IMR-90 (cell line): ENCODE results near the gene CKB.

Experiments used
- MAFK ChIP-seq: IDR thresholded peaks from 2 replicates; pipeline ENCODE4 v1.6.1; 2012; ENCODE audit warnings: low read depth, low read length, improper control_type of control experiment
- POLR2A ChIP-seq: IDR thresholded peaks from 2 replicates; pipeline ENCODE4 v1.6.1; 2012; ENCODE audit warnings: mild to moderate bottlenecking, low read depth, low read length
- RCOR1 ChIP-seq: IDR thresholded peaks from 2 replicates; pipeline ENCODE4 v1.6.1; 2012; ENCODE audit warnings: mild to moderate bottlenecking, low read length, improper control_type of control experiment; ENCODE audit not compliant: insufficient replicate concordance
- RFX5 ChIP-seq: IDR thresholded peaks from 2 replicates; pipeline ENCODE4 v1.8.0; 2012; ENCODE audit warnings: low read depth, mild to moderate bottlenecking, low read length, moderate library complexity
- SMC3 ChIP-seq: fragments of 150-350 bp; IDR thresholded peaks from 2 replicates; pipeline ENCODE4 v1.6.1; 2016; ENCODE audit warnings: low read depth, mild to moderate bottlenecking, antibody characterized with exemption, low read length, moderate library complexity
- USF2 ChIP-seq: fragments of 150-350 bp; IDR thresholded peaks from 2 replicates; pipeline ENCODE4 v1.6.1; 2017; ENCODE audit warnings: mild to moderate bottlenecking, antibody characterized with exemption, low read length, low read depth
- TF ChIP-seq, protein P1 (sequence below): conservative IDR thresholded peaks from 2 replicates; pipeline ENCODE4 v1.5.1; 2012; ENCODE audit warnings: mild to moderate bottlenecking, low read depth, low read length, improper control_type of control experiment

GRCh38 chr14:103543721-103544387, 21.2 kb upstream of the CKB start:
- TF ChIP-seq, protein P1, sequence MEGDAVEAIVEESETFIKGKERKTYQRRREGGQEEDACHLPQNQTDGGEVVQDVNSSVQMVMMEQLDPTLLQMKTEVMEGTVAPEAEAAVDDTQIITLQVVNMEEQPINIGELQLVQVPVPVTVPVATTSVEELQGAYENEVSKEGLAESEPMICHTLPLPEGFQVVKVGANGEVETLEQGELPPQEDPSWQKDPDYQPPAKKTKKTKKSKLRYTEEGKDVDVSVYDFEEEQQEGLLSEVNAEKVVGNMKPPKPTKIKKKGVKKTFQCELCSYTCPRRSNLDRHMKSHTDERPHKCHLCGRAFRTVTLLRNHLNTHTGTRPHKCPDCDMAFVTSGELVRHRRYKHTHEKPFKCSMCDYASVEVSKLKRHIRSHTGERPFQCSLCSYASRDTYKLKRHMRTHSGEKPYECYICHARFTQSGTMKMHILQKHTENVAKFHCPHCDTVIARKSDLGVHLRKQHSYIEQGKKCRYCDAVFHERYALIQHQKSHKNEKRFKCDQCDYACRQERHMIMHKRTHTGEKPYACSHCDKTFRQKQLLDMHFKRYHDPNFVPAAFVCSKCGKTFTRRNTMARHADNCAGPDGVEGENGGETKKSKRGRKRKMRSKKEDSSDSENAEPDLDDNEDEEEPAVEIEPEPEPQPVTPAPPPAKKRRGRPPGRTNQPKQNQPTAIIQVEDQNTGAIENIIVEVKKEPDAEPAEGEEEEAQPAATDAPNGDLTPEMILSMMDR = no peak
- no peak for TF ChIP-seq POLR2A
- no peak for TF ChIP-seq MAFK
- no peak for TF ChIP-seq RFX5
- no peak for TF ChIP-seq RCOR1
- TF ChIP-seq SMC3 = no peak
- TF ChIP-seq USF2 = no peak
